A549 treated with RU486 at 1 μM for 4 hours (cell line): ENCODE measurements around the gene NRL. TPM values are rescaled to one million over a fixed set of nuclear protein-coding genes. Genes with fewer than 3 reads are reported as not detected.

Experiments
- total RNA-seq: library from RNA; stranded (reverse); fragments of 200-300 nt; extraction: Qiagen RNA extraction; gene quantifications from 5 replicates; pipeline ENCODE4 v1.2.3, GENCODE V29; 2022; ENCODE audit warnings: low read depth

The NRL gene
- 0.72 to 1.2 TPM (median 0.80 TPM) in 5 replicates for total RNA-seq

DNA sequence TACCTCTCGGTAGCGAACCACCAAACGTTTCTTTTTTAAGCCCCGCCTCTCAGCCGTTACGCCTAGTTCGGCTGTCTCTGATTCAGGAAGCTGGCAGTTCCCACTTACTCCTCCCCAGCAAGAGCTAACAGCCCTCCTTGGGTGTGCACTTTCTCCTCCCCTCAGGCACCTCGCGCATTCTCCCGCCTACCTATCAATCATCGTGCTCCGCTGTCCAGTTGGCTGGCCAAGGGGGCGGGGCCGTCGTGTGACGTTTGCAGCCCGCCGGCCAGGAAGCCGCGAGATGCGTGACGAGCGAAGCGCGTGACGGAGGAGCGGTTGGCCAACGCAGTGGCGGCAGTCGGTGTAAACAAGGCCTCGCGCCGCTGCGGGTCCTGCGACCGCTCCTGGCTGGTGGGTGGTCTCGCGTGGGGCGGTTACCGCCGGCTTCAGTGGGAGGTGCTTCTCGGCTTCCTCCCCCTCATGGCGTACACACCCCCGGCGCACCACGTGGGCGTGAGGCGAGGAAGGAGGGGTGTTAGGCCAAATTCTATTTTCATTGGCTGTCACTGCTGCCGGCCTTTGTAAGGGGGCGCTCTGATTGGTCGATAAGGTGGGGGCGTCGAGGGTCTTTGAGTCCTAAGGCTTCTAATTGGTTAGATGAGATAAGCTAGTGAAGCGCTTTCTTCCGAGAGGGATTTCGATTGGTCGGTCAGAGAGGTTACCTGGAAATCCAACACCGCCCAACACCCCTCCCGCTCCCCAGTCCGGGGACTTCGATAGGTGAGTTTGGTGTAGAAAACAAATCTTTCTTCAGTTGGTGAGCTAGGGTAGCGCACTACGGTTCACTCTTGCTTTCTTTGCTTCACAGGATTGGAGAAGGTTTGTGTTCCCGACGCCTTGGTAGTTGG lies at the start of gene NRL, which contains the start of gene DCAF11:
NRL (minus strand) TSS at position 418 of the 890 bp plus-strand sequence. CDS start 32,101 bp downstream, outside the sequence.
DCAF11 (plus strand) TSS at position 246 of the 890 bp plus-strand sequence. CDS start 818 bp downstream, outside the sequence.

DNA sequence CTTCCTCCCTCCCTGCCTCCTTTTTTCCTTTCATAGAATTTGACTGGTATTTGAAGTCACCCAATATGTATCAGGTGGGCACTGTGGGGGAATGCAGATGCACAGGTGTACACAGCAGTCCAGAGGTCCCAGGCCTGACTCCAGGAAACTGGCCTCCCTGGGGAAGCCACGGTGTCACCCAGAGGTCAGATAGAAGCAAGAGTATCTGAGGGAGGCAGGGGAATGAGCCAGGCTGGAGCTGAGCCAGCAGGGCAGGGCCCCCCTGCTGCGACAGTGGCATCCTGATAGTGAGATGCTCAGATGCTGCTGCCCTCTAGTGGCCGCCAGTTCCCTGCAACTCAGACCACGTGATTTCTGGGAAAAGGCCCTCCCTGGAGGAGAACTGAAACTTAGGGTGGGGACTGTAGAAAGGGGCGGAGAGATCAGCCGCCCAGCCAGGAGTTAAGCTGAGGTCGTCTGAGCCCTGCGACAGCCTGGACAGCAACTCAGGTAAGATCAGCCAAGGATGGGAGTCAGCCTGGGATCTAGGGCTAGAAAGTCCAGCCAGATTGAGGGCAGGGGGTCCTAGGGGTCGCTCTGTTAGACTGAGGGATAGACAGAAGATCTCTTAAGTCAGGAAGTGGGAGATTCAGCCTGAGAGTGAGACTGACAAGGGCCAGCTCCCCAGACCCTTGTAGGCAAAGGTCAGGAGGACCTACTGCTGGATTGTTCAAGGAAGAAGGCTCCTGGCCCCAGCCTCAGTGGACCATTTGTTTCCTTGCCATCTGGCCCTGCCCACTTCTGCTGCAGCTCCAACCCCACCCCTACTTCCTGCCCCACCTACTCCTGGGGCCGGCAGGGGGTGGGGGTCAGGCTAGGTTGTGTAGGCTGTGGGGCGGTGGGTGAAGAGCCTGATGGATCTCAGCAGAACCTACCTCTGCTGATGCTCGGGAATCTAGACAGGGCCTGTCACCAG lies 46.4 kb upstream of the NRL start, which contains the start of gene IRF9:
IRF9 (plus strand) TSS at position 416 of the 955 bp plus-strand sequence. CDS start 880 bp downstream, outside the sequence.

DNA sequence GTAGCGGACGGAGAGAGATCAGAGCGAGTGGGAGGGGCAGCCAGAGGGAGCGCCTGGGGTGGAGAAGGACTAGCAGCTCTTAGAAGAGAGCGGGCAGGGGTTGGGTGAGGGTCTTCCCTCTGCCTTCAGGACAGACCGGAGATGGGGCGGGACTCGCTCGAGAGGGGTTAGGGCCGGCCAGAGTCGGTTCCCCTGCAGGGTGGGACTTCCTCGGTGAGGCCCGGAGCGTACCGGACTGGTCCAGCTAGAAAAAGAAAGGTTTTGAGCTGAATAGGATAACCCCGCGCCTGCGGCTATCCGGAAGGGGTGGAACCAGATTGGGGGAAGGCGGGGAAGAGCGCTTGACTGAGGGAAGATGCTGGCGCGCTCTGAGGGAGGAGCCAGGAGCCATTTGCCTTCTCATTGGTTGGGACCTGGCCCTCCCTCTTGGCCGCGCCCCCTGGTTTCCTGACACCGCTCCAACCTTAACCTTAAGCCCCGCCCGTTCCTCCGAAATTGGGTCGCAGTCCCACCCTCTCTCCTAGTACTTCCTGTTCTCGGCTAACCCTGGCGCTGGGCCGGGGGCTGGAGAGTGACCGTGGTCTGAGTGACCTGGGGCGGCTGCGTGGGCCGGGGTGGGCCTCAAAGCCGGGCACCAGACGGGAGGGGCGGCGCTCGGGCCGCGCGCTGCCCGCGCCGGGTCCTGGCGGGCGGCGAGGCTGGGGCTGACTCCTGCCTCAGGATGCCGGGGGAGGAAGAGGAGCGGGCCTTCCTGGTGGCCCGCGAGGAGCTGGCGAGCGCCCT lies 32.4 kb upstream of the NRL start, which contains the start of gene RNF31:
RNF31 (plus strand) TSS at position 521 of the 783 bp plus-strand sequence; CDS start at position 722, 201 bp downstream.

DNA sequence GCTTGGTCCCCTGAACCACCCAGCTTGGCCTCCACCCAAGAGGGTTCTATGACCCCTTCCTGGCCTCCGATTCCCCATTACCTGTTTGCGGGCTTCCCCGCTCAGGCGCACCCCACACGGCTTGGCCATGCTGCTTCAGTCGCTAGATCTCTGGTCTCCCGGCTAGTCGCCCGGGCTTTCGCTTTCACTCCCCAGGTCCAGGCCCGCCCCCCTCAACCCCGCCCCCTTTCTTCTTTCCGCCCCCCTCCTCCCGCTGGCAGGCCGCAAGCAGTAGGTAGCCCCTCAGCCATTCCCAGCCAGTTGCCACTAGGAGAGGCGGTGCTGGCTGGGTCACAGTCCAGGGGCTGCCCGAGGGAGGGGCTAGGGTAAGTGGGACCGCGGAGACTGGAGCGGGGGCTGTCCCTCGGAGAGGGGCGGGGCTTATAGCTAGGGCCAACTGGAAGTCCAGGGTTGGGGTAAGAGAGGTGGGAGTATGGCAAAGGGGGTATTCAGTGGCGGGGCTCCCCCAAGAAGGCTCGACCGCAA lies 31.8 kb upstream of the NRL start, which contains the start of gene PSME2:
PSME2 (minus strand) TSS at position 158 of the 525 bp plus-strand sequence; CDS start at position 129, 29 bp downstream.

DNA sequence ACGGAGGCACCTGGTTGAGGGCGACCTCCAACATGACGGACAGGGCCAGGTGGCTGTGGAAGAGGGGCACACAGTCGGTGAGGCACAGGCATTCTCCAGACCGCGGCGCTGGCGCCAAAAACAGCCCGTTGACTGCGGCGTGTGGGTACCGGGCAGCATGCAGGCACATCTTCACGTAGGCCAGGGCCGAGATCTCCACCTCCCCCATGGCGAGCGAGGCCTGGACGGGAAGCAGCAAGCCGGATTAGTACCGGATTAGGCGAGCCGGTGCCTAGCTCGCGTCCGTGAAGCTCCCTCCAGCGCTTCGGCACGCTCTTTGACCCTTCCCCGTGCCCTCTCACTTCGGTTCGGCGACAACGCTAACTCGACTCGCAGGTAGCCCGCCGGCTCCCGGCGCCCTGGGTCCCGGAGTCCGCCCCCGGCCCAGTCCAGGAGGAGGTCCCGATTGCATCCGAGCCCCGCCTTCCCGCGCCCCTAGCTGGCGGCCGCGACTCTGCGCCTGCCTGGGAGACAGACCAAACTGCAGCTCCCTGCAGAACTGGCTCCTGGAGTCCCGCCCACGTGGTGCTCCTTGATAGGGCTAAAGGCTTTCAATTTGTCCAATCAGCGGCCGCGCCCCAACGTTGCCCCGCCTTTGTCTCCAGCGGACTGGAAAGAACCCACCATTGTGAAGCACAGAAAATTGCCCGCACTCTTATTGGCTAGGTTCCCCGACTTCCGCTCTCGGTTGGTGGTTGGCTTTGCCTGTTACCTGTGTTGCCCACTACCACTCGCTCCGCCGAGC lies 26.5 kb upstream of the NRL start, which contains the start of gene EMC9:
EMC9 (minus strand) TSS at position 495 of the 784 bp plus-strand sequence; CDS start at position 208, 287 bp downstream.

DNA sequence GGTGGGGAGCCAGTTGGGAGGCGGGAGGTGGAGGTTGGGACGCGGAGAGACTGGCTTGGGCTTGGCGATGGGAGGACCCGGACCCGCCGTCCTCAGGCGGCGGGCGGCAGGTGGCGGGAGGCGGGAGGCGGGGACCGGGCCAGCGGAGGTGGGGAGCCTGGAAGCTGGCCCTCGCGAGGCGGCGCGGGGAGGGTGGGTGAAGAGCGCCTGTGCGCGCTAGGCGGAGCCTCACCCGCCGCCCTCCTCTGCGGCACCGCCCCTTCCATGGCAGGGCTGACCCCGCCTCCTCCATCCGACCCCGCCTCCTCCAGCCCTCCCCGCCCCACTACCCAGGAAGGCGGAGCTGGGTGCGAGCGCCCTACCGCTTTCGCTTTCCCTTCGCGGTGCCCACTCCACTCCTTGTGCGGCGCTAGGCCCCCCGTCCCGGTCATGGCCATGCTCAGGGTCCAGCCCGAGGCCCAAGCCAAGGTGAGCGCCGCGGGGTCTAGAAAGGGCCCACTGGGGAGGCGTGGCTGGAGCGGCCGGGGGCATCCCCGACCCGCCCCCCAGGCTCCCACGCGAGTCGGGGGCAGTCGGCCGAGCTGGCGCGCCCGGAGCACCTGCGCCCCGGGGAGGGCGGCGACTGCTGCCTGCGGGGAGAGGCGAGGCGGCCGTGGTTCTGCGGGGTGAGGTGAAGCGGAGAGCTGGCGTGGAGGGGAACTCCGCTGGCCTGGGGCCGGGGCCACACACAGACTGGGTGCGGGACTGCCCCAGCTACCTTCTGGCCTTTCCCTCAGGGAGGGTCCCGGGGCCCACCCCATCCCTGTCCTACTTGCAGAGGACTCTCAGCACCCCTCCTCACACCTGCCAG lies 21.3 kb upstream of the NRL start, which contains the start of gene PSME1:
PSME1 (plus strand) TSS at position 361 of the 850 bp plus-strand sequence; CDS start at position 430, 69 bp downstream.

DNA sequence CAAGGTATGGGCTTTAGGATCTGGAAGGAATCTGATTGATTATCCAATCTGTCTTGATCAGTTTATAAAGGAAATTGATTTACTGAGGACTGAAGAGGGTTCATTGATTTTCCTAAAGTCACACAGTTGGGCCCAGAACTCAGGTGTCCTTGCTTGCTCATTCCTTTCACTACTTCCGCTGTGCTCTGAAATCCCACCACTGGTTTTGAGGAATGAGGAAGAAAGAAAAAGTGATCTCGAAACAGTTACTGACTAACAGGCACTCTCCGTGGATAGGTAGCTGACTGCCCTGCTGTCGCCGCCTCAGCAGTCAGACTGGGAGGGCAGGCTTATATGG lies 15.6 kb upstream of the NRL start, which contains the start of gene FITM1:
FITM1 (plus strand) TSS at position 280 of the 337 bp plus-strand sequence. CDS start 905 bp downstream, outside the sequence.

DNA sequence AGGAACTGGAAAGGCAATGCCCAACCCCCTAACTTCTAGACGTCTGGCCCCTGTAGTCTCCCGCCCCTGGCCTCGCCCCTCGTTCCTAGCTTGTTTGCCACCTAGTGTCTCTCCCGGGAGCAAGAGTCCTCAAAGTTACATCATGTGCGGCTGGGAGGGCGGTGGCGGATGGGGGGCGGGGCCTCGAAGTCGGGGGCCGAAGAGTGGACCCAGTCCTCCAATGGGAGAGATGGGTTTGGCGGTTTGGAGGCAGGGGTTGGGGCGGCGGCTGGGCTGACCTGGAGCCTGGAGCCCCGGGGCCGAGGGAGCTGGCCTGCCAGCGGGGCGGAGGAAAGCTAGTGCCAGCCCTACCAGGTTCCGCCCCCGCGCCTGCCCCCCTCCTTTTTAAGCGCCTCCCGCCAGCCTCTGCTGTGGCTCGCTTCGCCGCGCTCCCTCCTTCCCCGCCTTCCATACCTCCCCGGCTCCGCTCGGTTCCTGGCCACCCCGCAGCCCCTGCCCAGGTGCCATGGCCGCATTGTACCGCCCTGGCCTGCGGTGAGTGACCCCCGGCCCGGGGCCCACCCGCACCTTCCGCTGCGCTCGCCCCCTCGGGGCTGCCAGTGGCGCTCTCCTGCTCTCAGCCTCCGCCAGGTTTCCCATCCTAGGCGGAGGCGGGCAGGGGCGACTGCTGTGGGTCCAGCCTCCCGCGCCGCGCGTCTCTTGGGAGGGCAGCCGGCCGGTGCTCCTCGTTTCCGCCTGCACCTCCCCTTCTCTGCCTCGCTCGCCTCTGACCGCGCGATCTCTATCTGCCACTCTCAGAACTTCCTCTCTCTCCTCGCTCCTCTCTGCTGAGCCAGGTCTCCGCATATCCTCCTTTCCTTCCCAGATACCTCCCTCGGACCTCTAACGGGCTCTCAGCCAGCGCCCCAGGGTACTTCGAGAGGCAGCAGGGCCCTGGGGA lies 20.6 kb downstream of the NRL start, which contains the start of gene PCK2:
PCK2 (plus strand) TSS at position 411 of the 940 bp plus-strand sequence; CDS start at position 506, 95 bp downstream.

DNA sequence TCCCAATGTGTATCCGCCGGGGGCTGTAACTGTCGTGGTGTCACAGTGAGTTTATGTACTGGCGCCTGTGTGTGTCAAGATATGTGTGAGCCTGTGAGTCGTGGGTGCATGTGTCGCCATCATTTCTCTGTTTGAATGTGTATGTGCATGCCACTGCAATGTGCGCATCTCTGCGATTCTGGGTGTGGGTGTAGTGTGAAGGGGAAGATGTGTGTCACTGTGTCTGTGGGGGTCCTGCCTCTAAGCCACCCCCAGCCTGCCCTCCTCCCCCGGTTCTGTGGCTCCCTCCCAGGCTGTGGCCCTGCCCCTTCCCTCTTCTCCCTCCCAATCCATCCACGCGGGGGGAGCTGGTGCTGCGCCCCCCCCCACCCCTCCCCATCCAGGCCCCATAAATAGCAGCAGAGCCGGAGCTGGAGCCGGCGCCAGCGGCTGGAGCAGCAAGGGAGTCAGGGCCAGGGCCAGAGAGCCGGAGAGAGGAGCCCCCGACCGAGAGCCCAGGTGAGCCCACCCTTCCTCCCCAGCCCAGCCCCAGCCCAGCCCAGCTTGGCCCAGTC lies 43.5 kb downstream of the NRL start, which contains the start of gene CPNE6:
CPNE6 (plus strand) TSS at position 419 of the 554 bp plus-strand sequence. CDS start 1,375 bp downstream, outside the sequence.

DNA sequence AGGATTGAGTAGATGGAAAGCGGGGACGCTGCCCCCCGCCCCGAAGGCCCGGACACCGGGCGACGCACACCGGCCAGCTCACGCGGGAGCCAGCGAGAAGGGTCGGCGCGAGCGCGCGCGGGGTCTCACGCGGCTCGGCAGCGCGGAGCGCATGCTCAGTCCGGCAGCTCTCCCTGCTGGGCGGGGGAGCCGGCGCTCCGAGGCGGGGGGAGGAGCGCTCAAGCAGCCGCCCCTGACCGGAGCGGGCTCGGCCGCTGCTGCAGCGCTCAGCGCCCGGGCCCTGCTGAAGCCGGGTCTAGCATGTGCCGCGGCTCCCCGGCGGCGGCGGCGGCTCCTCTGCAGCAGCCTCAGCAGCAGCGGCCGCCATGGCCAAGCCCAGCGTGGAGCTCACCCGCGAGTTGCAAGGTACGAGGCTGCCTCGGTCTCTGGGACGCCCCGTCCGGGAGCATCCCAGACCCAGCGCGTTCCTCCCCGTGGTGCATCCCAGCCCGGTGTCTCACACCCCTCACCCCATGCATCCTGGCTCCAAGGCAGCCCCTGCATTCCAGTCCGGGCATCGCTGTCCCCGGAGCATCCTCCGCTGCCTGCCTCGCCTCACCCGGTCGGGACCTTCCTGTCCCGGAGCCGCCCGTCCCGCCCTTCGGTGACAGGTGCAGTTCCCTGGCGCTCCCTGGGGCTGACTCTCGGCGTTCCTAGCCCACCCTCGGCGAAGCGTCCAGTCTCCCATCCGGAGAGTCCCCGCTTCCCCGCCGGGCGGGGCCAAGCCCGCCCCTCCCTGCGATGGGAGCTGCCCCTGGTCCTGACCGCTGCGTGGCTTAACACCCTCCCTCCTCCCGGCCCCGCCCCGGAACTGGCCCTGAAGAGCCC lies 62.7 kb downstream of the NRL start, which contains the start of gene CARMIL3:
CARMIL3 (plus strand) TSS at position 221 of the 867 bp plus-strand sequence; CDS start at position 366, 145 bp downstream.

Other genes with a start within 250 kb of the NRL start
- 42.2 to 47.9 TPM (median 46.2 TPM) in 5 replicates for gene DHRS4, start 161.2 kb downstream of the NRL start, total RNA-seq
- gene DHRS4L2, start 126.0 kb downstream of the NRL start, total RNA-seq, result 22.1 to 37.0 TPM (median 30.3 TPM) in 5 replicates
- gene CARMIL3, start 62.9 kb downstream of the NRL start, total RNA-seq, result 0.34 to 0.95 TPM (median 0.49 TPM) in 5 replicates
- gene CPNE6, start 43.4 kb downstream of the NRL start, total RNA-seq, result not detected in 5 replicates
- 16.5 to 22.6 TPM (median 20.9 TPM) in 5 replicates for gene PCK2, start 20.6 kb downstream of the NRL start, total RNA-seq
- gene DCAF11, start 172 bp downstream of the NRL start, total RNA-seq, result 19.5 to 23.6 TPM (median 20.5 TPM) in 5 replicates
- gene FITM1, start 15.7 kb upstream of the NRL start, total RNA-seq, result 0.17 to 0.31 TPM in 2 of 5 replicates, not detected in the others
- gene PSME1, start 21.2 kb upstream of the NRL start, total RNA-seq, result 166 to 196 TPM (median 176 TPM) in 5 replicates
- 45.0 to 65.7 TPM (median 61.1 TPM) in 5 replicates for gene EMC9, start 26.6 kb upstream of the NRL start, total RNA-seq
- 163 to 221 TPM (median 173 TPM) in 5 replicates for gene PSME2, start 31.7 kb upstream of the NRL start, total RNA-seq
- 18.9 to 37.4 TPM (median 28.0 TPM) in 5 replicates for gene RNF31, start 32.5 kb upstream of the NRL start, total RNA-seq
- 14.5 to 20.9 TPM (median 16.8 TPM) in 5 replicates for gene IRF9, start 46.3 kb upstream of the NRL start, total RNA-seq
- gene REC8, start 57.1 kb upstream of the NRL start, total RNA-seq, result 4.0 to 5.5 TPM (median 5.1 TPM) in 5 replicates
- gene IPO4, start 73.9 kb upstream of the NRL start, total RNA-seq, result 79.3 to 90.2 TPM (median 86.3 TPM) in 5 replicates
- gene TM9SF1, start 80.5 kb upstream of the NRL start, total RNA-seq, result 63.2 to 70.0 TPM (median 67.6 TPM) in 5 replicates
- gene TSSK4, start 90.7 kb upstream of the NRL start, total RNA-seq, result not detected in 5 replicates
- 71.9 to 101 TPM (median 93.0 TPM) in 5 replicates for gene CHMP4A, start 98.5 kb upstream of the NRL start, total RNA-seq
- 27.3 to 34.4 TPM (median 29.4 TPM) in 5 replicates for gene MDP1, start 101.1 kb upstream of the NRL start, total RNA-seq
- gene NEDD8, start 117.4 kb upstream of the NRL start, total RNA-seq, result 444 to 520 TPM (median 484 TPM) in 5 replicates
- 54.3 to 66.4 TPM (median 58.1 TPM) in 5 replicates for gene GMPR2, start 118.0 kb upstream of the NRL start, total RNA-seq
- 34.2 to 38.2 TPM (median 36.6 TPM) in 5 replicates for gene TINF2, start 127.7 kb upstream of the NRL start, total RNA-seq
- 0.53 to 1.1 TPM (median 1.0 TPM) in 5 replicates for gene TGM1, start 148.2 kb upstream of the NRL start, total RNA-seq
- 15.2 to 18.4 TPM (median 16.6 TPM) in 5 replicates for gene RABGGTA, start 156.6 kb upstream of the NRL start, total RNA-seq
- gene DHRS1, start 184.8 kb upstream of the NRL start, total RNA-seq, result 10.3 to 14.0 TPM (median 13.1 TPM) in 5 replicates
- gene NOP9, start 184.9 kb upstream of the NRL start, total RNA-seq, result 13.7 to 17.0 TPM (median 16.6 TPM) in 5 replicates
- 0.15 to 1.00 TPM (median 0.20 TPM) in 5 replicates for gene CIDEB, start 193.0 kb upstream of the NRL start, total RNA-seq
- 2.5 to 5.7 TPM (median 4.3 TPM) in 5 replicates for gene LTB4R2, start 195.2 kb upstream of the NRL start, total RNA-seq
- gene LTB4R, start 196.6 kb upstream of the NRL start, total RNA-seq, result 3.7 to 6.6 TPM (median 6.4 TPM) in 5 replicates
- not detected in 5 replicates for gene ADCY4, start 220.1 kb upstream of the NRL start, total RNA-seq
- gene RIPK3, start 225.0 kb upstream of the NRL start, total RNA-seq, result not detected in 5 replicates